ENCODE results near the gene PARVG. TPM values are rescaled to one million over a fixed set of nuclear protein-coding genes. Genes with fewer than 3 reads are reported as not detected.
A peak's percentile ranks its signal among the peaks of the same experiment; 100 is the strongest.

PARVG gene
- total and polyA plus RNA-seq, 12 donors: 1.4 to 61.1 (median 14.8) TPM

GRCh38 chr22:44205516-44206329, 25.0 kb downstream of the PARVG start:
- H3K27ac ChIP-seq: no peak overlapping the region
- DNase-seq: peak in 1 of 7 donors; percentile 8
- no peaks in the 10 kb centered on the region for H3K27me3 ChIP-seq
- 82 to 90% (median 87%) methylated on average over 8 to 16 of the region's 16 CpGs for WGBS, 4 donors
- no peaks in the 10 kb centered on the region for H3K36me3 ChIP-seq (replicated peaks in 1 of 2)
- H3K4me1 ChIP-seq (replicated peaks in 1 of 2): no peaks in the 10 kb centered on the region
- no peak for TF ChIP-seq POLR2A (IDR thresholded peaks at IDR 0.05)
- TF ChIP-seq CTCF (IDR thresholded peaks at IDR 0.05): no peak
- no peak overlapping the region for H3K4me3 ChIP-seq
- H3K9me3 ChIP-seq (replicated peaks in 1 of 3): no peaks in the 10 kb centered on the region
- intact Hi-C loops (cut with DNase I): no loop called here

GRCh38 chr22:44206330-44206645, 25.6 kb downstream of the PARVG start:
- no peak for DNase-seq
- no peaks in the 10 kb centered on the region for H3K9me3 ChIP-seq (replicated peaks in 1 of 3)
- H3K36me3 ChIP-seq (replicated peaks in 1 of 2): no peaks in the 10 kb centered on the region
- no peak overlapping the region for H3K4me3 ChIP-seq
- WGBS, 4 donors: 73 to 87% (median 83%) methylated on average over 6 to 9 of the region's 9 CpGs
- no peak for TF ChIP-seq POLR2A (IDR thresholded peaks at IDR 0.05)
- no peak for TF ChIP-seq CTCF (IDR thresholded peaks at IDR 0.05)
- H3K27me3 ChIP-seq: no peaks in the 10 kb centered on the region
- H3K4me1 ChIP-seq (replicated peaks in 1 of 2): no peaks in the 10 kb centered on the region
- no peak overlapping the region for H3K27ac ChIP-seq
- intact Hi-C loops (cut with DNase I): no loop called here

GRCh38 chr22:44206696-44207095, 26.0 kb downstream of the PARVG start:
- WGBS, 4 donors: 78 to 88% (median 84%) methylated on average over 7 to 8 of the region's 8 CpGs
- intact Hi-C loops (cut with DNase I): no loop called here

More at GRCh38 chr22:44206696-44207095, 26.0 kb downstream of the PARVG start:
- TF ChIP-seq POLR2A (IDR thresholded peaks at IDR 0.05) (no peak), CTCF (IDR thresholded peaks at IDR 0.05) (no peak)
- no peak overlapping the region for H3K4me3 ChIP-seq
- no peaks in the 10 kb centered on the region for H3K4me1 ChIP-seq (replicated peaks in 1 of 2)
- H3K27ac ChIP-seq: no peak overlapping the region
- no peak for DNase-seq
- H3K36me3 ChIP-seq (replicated peaks in 1 of 2): no peaks in the 10 kb centered on the region
- no peaks in the 10 kb centered on the region for H3K27me3 ChIP-seq
- H3K9me3 ChIP-seq (replicated peaks in 1 of 3): no peaks in the 10 kb centered on the region
